ENCODE results near the gene KCND3.

- TF ChIP-seq CTCF (IDR thresholded peaks at IDR 0.05; ENCODE audit: low read depth, low read length, poor library complexity, severe bottlenecking) (no peak), EZH2phosphoT487 (IDR thresholded peaks at IDR 0.05; ENCODE audit: borderline replicate concordance, low read length) (no peak)
Measured at GRCh38 chr1:111738133-111738435, 251.4 kb downstream of the KCND3 start.
